ENCODE measurements around the gene ZFYVE26.
A peak's percentile ranks its signal among the peaks of the same experiment; 100 is the strongest.

ZFYVE26 gene

GRCh38 chr14:67757175-67757574 lies 59.2 kb downstream of the ZFYVE26 start:
- no peak for TF ChIP-seq CTCF (conservative IDR thresholded peaks at IDR 0.05; ENCODE audit: low read depth, low read length)
- no peak overlapping the region for H3K4me3 ChIP-seq (ENCODE audit: low read length)
- no peak for DNase-seq (ENCODE audit: low read depth)

DNA sequence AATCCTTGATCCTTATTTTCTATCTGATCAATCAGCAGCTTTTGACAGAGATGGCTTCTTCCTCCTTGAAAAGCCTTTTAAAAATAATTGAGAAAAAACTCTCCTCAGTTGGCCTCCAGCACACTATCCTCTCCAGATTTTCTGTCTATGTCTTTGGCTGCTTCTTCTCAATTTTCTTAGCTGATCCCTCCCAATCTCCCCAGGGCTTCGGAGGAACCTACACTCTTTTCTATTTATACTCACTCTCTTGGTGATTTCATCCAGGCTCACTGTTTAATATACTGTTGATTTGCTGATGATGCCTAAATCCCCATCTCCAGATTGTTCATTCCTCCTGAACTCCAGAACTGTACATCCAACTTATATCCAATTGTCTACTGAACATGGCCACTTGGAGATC lies 59.9 kb downstream of the ZFYVE26 start:
- no peak overlapping the region for H3K4me3 ChIP-seq (ENCODE audit: low read length)
- DNase-seq (ENCODE audit: low read depth), result no peak
- TF ChIP-seq CTCF (conservative IDR thresholded peaks at IDR 0.05; ENCODE audit: low read depth, low read length), result no peak

DNA sequence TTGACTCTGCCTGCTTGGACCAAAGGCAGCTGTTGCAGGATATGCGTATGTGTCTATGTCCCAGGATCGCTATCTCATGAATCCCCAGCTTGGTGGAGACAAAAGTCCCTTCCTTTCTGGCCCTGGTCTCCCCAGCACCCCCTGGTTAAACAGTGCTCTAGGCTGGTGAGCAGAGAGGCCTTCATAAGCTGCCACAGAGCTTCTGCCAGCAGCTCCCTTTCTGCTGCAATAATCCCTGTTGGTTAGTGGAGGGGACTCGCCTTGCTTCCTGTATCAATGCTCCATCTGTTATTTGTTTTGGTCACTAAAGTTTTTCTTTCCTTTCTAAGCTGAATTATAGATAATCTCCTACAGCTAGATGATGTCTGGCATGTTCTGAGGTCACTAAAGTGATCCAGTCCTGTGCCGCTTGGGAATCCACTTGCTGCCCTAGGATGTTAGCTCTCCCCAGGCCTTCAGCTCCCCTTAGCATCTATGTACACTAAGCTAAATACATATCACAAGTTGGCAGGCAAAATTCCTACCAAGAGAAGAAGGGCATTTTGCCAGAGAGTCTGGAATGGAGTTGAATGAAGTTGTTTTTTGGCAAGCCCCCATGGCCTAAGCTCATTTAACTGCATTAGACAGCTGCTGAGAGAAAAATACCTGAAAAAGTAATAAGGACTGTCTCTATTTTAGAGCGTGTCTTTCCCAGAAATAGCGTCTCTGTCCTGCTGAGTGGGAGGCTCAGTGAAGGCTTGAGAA lies 66.9 kb downstream of the ZFYVE26 start:
- DNase-seq (ENCODE audit: low read depth), result peak; percentile 69
- H3K4me3 ChIP-seq (ENCODE audit: low read length), result no peak overlapping the region

GRCh38 chr14:67748312-67748711 lies 68.1 kb downstream of the ZFYVE26 start:
- no peak for DNase-seq (ENCODE audit: low read depth)
- no peak for TF ChIP-seq CTCF (conservative IDR thresholded peaks at IDR 0.05; ENCODE audit: low read depth, low read length)
- no peak overlapping the region for H3K4me3 ChIP-seq (ENCODE audit: low read length)

More for the DNA sequence above, 66.9 kb downstream of the ZFYVE26 start:
- no peak for TF ChIP-seq CTCF (conservative IDR thresholded peaks at IDR 0.05; ENCODE audit: low read depth, low read length)

- no peak overlapping the region for H3K4me3 ChIP-seq (ENCODE audit: low read length)
- no peak for DNase-seq (ENCODE audit: low read depth)
- no peak for TF ChIP-seq CTCF (conservative IDR thresholded peaks at IDR 0.05; ENCODE audit: low read depth, low read length)
Measured at GRCh38 chr14:67746927-67747326, 69.5 kb downstream of the ZFYVE26 start.

GRCh38 chr14:67744046-67744445 lies 72.3 kb downstream of the ZFYVE26 start:
- no peak overlapping the region for H3K4me3 ChIP-seq (ENCODE audit: low read length)
- DNase-seq (ENCODE audit: low read depth), result no peak
- TF ChIP-seq CTCF (conservative IDR thresholded peaks at IDR 0.05; ENCODE audit: low read depth, low read length), result no peak
